ENCODE measurements around the gene FBXO17.

- TF ChIP-seq TAF1 (IDR thresholded peaks at IDR 0.05; ENCODE audit: borderline replicate concordance, insufficient read depth, low read length), result no peak
- TF ChIP-seq POLR2AphosphoS5 (IDR thresholded peaks at IDR 0.05; ENCODE audit: low read depth, low read length), result no peak
- no peak for TF ChIP-seq SIN3A (IDR thresholded peaks at IDR 0.05; ENCODE audit: borderline replicate concordance, insufficient read depth, low read length)
- TF ChIP-seq REST (IDR thresholded peaks at IDR 0.05; ENCODE audit: insufficient read depth in 1 of 2, low read depth in 2 of 2, low read length in 2 of 2), result no peak
- TF ChIP-seq FOXP2 (optimal IDR thresholded peaks at IDR 0.05; ENCODE audit: borderline replicate concordance, extremely low read depth, extremely low read length, insufficient read depth), result no peak
Observed at GRCh38 chr19:38908911-38909310, 66.6 kb downstream of the FBXO17 start.

All from PFSK-1 (cell line).